ENCODE measurements around the gene SOX6.

Gene SOX6

DNA sequence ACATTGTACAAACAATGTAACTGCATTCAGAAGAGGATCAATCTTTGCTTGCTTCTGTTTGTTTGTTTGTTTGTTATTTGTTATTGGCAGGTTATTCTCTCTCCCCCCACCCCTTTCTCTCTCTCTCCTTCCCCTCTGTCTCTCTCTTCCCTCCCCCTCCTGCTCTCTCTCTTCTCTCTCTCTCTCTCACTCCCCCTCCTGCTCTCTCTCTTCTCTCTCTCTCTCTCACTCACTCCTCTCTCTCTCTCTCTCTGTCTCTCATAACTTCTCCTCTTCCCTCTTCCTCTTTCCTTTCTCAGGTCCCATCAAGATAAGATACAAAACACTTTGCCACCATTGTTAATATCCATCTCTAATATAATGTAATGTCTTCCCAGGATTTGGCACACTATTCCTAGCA is 236.3 kb downstream of the SOX6 start:
- in situ Hi-C loops (cut with MboI; ENCODE audit: low pct_unique_long_range_greater_than_20kb, low sequenced_read_pairs, unreplicated experiment) = no loop called here
- no peak for DNase-seq (ENCODE audit: low spot score)
- TF ChIP-seq, protein P1, sequence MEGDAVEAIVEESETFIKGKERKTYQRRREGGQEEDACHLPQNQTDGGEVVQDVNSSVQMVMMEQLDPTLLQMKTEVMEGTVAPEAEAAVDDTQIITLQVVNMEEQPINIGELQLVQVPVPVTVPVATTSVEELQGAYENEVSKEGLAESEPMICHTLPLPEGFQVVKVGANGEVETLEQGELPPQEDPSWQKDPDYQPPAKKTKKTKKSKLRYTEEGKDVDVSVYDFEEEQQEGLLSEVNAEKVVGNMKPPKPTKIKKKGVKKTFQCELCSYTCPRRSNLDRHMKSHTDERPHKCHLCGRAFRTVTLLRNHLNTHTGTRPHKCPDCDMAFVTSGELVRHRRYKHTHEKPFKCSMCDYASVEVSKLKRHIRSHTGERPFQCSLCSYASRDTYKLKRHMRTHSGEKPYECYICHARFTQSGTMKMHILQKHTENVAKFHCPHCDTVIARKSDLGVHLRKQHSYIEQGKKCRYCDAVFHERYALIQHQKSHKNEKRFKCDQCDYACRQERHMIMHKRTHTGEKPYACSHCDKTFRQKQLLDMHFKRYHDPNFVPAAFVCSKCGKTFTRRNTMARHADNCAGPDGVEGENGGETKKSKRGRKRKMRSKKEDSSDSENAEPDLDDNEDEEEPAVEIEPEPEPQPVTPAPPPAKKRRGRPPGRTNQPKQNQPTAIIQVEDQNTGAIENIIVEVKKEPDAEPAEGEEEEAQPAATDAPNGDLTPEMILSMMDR (IDR thresholded peaks at IDR 0.05; ENCODE audit: extremely low read depth, insufficient read depth, missing control alignments) = no peak

DNA sequence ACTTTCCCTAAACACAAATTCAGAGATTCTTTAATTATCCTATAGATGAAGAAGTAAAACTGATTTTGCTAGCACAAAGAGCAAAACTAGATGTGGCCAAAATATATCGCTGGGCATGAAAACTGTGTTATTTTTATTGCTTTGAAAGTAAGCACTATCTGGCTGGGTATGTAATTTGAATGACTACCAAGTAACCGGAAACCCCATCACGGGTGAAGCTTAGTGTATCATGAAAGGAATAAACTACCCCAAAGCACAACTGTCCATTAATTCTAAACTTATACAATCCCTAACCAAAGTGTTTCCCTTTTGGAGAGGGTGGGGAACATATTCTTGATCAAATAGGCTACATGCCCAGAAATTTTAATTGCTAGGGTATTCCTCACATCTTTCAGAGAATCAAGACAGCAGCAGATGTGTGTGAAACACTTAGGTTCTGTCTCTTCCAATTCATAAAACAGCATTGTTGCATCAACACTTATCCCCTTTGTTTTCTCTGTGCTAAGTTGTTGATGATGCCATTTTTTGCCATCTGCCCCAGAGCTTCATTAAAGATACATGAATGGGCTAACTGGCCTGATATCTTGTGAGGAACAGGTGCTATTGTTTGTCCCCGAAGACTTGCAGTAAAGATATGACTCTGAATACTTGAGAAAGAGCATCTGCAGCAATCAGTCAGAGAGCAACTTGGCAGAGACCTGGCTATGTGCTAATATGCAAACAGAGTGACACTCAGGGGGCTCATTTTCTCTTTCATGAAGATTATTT is 238.2 kb downstream of the SOX6 start:
- in situ Hi-C loops (cut with MboI; ENCODE audit: low pct_unique_long_range_greater_than_20kb, low sequenced_read_pairs, unreplicated experiment) = no loop called here
- DNase-seq (ENCODE audit: low spot score) = no peak
- TF ChIP-seq, protein P1 (IDR thresholded peaks at IDR 0.05; ENCODE audit: extremely low read depth, insufficient read depth, missing control alignments) = no peak

DNA sequence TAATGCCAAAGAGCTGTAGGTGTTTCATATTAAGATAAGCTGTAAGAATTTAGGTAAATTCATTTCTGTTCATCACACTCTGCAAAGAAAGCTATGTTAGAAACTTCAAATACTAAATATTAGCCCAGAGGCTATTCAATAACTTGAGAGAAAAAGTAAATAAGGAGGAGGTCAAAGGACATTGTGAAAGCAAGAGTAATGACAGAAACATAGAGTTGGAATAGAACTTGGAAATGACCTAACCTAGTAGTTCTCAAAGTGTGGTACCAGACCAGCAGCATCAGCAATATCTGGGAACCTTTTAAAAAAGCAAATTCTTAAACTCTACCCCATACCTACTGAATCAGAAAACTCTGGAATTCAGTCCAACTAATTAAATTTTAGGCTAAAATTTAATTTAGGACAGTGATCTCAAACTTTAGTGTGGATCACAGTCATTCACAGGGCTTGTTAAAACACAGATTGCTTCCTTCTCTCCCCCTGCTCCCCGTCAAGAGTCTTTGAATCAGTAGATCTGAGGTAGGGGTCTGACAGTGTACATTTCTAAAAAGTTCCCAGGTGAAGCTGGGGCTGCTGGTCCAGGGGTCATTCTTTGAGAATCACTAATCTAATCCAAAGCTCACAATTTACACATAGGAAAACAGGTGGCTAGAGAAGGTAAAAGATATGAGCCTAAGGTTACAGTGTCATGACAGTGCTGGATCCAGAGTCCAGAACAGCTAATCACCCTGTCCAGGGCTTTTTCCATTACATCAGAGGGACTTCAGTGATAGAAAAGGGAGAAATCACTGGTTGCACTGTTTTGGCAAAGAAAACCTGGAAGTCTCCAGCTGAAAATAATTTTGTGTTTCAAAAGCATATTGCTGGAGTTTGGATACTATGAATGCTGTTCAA is 241.1 kb downstream of the SOX6 start:
- TF ChIP-seq, protein P1 (IDR thresholded peaks at IDR 0.05; ENCODE audit: extremely low read depth, insufficient read depth, missing control alignments) = no peak
- no peak for DNase-seq (ENCODE audit: low spot score)
- in situ Hi-C loops (cut with MboI; ENCODE audit: low pct_unique_long_range_greater_than_20kb, low sequenced_read_pairs, unreplicated experiment) = no loop called here

DNA sequence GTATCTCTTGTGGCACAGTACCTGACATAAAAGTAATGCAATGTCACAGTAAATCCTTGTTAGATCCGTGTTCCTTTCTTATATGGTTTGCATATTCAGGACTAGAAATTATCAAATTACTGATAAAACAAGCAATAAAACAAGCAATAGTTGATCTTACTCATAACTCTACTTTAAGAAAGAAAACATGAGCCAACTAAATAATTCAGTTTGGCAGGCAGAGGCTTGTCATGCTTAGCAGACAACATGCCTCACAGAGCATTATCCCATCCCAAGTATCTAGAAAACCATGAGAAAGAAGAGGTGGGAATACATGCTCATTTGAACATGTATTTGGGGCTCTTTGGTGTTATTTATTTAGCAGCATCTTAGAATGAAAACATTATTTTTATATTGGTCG is 241.9 kb downstream of the SOX6 start:
- TF ChIP-seq, protein P1 (IDR thresholded peaks at IDR 0.05; ENCODE audit: extremely low read depth, insufficient read depth, missing control alignments) = no peak
- DNase-seq (ENCODE audit: low spot score) = no peak
- in situ Hi-C loops (cut with MboI; ENCODE audit: low pct_unique_long_range_greater_than_20kb, low sequenced_read_pairs, unreplicated experiment) = no loop called here

DNA sequence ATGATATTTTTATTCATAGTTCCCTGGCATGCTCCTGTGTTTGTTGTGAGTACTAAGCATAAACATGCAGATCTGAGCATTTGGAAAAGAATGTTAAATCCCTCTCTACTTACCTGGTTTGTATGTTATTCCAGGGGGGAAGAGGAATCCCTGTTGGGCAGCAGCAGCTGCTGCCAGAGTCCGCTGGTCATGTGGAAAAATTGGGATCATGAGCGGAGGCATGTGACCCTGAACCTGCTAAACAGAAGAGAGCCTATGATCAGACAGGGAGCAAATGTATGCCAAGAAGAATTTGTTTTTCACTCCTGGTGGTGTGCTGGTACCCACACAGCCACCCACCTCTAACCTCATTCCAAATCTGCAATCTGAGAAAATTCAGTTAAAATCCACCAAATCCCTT is 244.7 kb downstream of the SOX6 start:
- in situ Hi-C loops (cut with MboI; ENCODE audit: low pct_unique_long_range_greater_than_20kb, low sequenced_read_pairs, unreplicated experiment) = no loop called here
- no peak for DNase-seq (ENCODE audit: low spot score)
- TF ChIP-seq, protein P1 (IDR thresholded peaks at IDR 0.05; ENCODE audit: extremely low read depth, insufficient read depth, missing control alignments) = no peak

DNA sequence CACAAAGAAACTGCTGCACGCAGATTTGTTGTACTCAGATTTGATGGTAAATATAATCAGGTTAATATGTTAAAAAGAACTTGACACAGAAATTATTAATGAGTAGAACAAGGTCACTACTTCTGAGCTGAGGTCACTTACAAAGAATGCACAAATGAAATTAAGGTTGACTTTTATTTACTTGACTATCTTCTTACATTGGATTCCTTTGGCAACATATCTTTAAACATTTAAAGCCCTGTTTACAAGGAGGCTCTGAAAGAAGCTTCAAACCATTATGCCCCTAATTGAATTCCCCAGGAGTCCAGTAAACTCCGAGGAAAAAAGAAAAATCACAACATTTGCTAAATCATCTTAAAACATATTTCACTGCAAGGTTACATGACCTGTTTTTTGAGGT is 245.5 kb downstream of the SOX6 start:
- in situ Hi-C loops (cut with MboI; ENCODE audit: low pct_unique_long_range_greater_than_20kb, low sequenced_read_pairs, unreplicated experiment) = no loop called here
- TF ChIP-seq, protein P1 (IDR thresholded peaks at IDR 0.05; ENCODE audit: extremely low read depth, insufficient read depth, missing control alignments) = no peak
- no peak for DNase-seq (ENCODE audit: low spot score)

Measured in GM13977 (cell line).